Fibroblast of skin of left quadriceps (primary cell): ENCODE measurements around the gene CYB5B.

Source experiments
- DNase-seq, 2 experiments: peaks; one replicate each; pipeline ENCODE4 v3.0.0-alpha.2; 2013; ENCODE audit warnings: low read depth in 2 of 2

Gene CYB5B

GRCh38 chr16:69485816-69486215, 61.4 kb downstream of the CYB5B start:
- no peak for DNase-seq

DNA sequence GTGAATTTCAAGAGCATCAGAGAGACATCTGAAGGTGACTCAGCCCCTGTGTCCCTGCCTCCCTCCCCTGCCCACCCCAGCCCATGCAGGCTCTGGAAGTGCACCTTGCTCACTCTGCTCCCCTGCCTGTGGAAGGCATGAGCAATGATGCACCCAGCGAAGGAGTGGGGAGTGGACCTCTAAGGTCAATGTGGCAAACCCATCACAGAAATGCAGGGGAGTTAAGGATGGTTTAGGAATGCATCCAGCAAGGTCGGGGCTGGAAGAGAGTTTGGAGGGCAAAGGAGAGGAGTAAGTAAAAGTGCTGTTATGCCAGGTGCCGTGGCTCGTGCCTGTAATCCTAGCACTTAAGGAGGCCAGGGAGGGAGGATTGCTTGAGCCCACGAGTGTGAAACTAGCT, 61.9 kb downstream of the CYB5B start:
- no peak for DNase-seq

DNA sequence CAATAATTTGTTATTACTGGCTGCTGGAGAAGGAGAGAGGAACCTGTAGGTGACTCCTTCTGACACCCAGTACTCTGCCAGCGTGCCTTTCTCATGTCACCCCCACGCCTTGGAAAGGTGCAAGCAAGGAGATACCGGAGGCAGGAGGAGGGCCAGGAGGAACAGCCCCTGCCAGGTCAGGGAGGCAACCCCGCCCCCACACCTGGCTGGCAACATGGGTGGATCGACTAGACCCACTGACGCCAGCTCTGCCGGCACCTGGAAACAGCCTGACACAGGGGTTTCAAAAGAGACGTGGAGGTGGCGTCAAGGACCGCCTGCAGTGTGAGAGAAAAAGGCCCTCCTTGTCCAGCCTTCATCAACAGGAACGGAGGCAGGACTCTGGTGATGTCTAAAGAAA, 62.3 kb downstream of the CYB5B start:
- DNase-seq, result no peak

GRCh38 chr16:69490707-69491324, 66.4 kb downstream of the CYB5B start:
- no peak for DNase-seq

- no peak for DNase-seq
Observed at GRCh38 chr16:69494991-69495392, 70.6 kb downstream of the CYB5B start.

DNA sequence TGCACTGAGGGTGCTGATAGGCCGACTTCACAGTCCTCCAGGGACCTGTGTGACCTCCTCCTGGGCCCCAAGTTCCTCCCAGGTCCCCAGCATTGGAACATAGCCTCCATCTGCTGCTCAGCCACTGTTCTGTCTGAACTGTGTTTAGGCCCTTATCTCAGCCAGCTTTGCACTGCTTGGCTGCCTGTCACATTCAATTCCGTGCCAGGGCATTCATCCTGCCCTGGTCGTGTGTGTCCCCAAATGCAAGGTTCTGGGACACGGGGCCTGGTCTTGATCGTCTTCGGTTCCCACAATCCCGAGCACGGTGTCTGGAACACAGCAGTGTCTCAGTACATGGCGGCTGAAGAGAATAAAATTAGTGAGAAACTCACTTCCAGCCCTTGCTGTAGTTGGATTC, 71.4 kb downstream of the CYB5B start:
- DNase-seq, result no peak

GRCh38 chr16:69496376-69496775, 72.0 kb downstream of the CYB5B start:
- DNase-seq, result no peak

DNA sequence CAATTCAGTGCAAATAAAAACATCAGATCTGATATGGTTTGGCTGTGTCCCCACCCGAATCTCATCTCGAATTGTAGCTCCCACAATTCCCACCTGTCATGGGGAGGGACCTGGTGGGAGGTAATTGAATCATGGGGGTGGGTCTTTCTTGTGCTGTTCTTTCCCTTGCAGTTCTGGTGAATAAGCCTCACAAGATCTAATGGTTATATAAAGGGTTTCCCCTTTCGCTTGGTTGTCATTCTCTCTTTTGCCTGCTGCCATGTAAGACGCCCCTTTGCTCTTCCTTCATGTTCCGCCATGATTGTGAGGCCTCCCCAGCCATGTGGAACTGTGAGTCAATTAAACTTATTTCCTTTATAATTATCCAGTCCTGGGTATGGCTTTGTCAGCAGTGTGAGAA, 72.5 kb downstream of the CYB5B start:
- DNase-seq, result no peak

- no peak for DNase-seq
Observed at GRCh38 chr16:69497876-69498596, 73.6 kb downstream of the CYB5B start.

DNA sequence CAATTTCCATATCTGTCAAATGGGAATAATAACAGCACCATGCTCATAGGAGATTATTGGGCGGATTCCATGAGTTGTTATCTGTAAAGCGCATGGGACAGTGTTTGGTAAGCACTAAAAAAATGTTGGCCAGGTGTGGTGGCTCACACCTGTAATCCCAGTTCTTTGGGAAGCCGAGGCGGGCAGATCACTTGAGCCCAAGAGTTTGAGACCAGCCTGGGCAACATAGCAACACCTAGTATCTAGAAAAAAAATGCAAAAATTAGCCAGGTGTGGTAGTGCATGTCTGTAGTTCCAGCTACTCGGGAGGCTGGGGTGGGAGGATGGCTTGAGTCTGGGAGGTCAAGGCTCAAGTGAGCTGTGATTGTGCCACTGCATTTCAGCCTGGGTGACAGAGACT, 74.5 kb downstream of the CYB5B start:
- DNase-seq, result no peak

DNA sequence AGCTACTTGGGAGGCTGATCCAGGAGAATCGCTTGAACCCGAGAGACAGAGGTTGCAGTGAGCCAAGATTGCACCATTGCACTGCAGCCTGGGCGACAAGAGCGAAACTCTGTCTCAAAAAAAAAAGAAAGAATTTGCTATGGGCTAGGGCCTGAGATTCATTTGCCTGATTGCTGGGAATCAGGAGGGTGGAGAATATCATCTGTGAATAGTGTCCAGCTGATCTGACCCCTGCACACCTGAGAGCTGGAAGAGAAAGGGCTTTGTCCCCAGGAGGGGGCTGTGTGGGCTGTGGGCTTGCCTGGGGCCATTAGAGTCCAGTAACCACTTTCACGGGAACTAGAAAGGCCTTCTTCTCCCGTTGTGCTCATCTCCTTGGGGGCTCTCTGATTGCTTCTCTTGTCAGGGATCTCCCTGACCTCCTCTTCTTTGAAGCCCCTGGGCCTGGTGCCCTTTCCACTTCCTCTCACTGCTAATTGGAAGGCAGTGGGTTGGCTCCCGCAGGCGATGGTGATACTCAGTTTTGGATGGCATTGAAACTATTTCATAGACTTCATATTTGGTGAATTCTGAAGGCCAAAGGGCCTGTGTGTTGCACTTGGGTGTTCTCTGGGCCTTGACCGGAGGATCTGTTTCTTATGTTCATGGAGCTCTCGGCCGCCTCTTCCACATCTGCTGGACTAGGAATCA, 75.3 kb downstream of the CYB5B start:
- no peak for DNase-seq

DNA sequence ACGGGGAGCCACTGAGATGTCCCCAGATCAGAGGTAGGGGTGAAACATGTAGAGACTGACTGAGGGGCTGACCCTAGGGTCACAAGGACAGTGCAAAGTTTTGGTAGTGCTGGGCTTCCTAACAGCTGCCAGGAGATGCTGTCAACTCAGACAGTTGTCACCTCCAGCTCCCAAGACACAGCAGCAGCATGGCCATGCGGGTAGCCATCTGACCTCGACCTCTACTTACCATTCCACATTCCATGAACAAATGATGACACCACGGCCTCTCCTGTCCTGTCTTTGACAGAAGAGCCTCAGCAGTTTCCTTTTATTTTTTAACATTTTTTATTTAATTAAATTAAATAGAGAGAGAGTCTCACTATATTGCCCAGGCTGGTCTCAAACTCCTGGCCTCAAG, 76.1 kb downstream of the CYB5B start:
- DNase-seq, result no peak

- DNase-seq, result no peak
Observed at GRCh38 chr16:69501956-69502745, 77.7 kb downstream of the CYB5B start.

DNA sequence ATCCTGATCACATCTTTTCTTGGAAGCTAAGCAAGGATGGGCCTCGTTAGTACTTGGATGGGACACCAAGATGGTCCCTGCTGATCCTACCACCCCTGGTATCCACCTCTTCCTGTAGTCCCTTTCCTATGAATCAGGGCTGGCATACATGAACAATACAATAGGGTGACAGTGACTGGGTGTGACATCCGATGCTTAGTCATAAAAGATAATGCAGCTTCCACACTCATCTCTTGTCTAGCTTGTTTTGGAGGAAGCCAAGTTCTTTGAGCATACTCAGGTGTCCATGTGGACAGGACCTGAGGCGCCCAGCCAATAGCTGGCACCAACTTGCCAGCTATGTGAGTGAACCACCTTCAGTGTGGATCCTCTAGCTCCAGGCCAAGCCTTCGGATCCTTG, 78.8 kb downstream of the CYB5B start:
- DNase-seq, result no peak

DNA sequence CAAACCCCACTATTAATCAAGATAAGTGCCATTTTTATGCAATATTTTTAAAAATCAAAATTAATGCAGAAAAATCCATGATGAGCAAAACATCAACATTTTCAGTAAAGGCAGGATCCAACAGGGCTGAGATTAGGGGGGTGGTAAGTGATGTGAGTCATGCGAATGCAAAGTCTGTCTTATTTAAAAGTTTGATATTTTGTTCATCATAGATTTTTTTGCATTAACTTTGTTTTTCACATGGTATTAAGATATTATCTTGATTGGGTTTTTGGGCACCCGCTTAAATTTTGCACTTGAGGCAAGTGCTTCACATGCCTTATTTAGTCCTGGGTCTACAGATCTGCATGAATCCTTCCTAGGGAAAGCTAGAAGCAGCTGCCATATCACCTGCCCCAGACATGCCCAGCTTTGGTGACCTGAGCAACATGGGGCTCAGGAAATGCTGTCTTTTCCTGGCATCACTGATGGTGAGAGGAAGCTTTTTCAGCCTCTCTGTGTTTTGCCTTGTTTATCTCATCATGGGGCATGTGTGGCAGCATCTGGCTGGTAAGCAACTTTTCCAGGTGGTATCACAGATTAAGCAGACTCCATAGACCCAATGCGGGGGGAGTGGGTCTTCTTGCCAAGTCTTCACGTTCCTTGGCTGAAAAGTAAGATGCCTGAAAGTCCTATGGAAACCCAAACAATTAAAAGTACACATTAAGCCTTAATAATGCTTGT, 83.8 kb downstream of the CYB5B start:
- no peak for DNase-seq

DNA sequence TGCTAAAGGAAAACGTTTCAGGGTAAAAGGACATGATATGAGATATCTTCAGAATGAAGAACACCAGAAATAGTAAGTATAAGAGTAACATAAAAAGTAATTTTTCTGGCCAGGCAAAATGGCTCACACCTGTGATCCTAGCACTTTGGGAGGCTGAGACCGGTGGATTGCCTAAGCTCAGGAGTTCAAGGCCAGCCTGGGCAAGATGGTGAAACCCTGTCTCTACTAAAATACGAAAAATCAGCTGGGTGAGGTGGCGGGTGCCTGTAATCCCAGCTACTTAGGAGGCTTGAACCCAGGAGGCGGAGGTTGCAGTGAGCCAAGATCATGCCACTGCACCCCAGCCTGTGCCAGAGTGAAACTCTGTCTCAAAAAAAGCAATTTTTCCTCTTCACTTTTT, 84.7 kb downstream of the CYB5B start:
- no peak for DNase-seq

DNA sequence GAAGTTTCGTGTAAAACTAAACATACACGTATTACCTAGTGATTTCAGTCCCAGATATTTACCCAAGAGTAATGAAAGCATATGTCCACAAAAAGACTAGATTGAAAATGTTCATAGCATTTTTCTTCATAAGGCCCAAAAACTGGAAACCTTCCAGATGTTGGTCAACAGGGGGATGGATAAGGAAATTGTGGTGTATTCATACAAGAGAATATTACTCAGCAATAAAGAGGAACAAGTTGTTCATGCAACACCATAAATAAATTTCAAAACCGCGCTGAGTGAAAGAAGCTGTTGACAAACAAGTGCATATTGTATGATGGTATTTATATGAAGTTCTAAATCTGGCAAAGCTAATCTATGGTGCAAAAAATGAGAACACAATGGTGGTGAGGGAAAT, 87.2 kb downstream of the CYB5B start:
- no peak for DNase-seq

GRCh38 chr16:69513180-69513966, 89.0 kb downstream of the CYB5B start:
- peak in 1 of 2 experiments; percentile 57 for DNase-seq

- DNase-seq, result no peak
Observed at GRCh38 chr16:69514356-69514755, 89.9 kb downstream of the CYB5B start.
